Ishikawa (cell line): ENCODE data around the gene UBAC2.

ENCODE experiments used
- CEBPB ChIP-seq: IDR thresholded peaks from 2 replicates; pipeline ENCODE4 v1.6.1; 2012
- CREB1 ChIP-seq: IDR thresholded peaks from 2 replicates; pipeline ENCODE4 v1.6.1; 2012; ENCODE audit warnings: low read depth
- EGR1 ChIP-seq: IDR thresholded peaks from 2 replicates; pipeline ENCODE4 v1.6.1; 2012
- EP300 ChIP-seq: IDR thresholded peaks from 2 replicates; pipeline ENCODE4 v1.6.1; 2012; ENCODE audit warnings: borderline replicate concordance
- FOXM1 ChIP-seq: IDR thresholded peaks from 2 replicates; pipeline ENCODE4 v1.6.1; 2012; ENCODE audit warnings: low read depth, borderline replicate concordance
- MAX ChIP-seq: IDR thresholded peaks from 2 replicates; pipeline ENCODE4 v1.6.1; 2012
- NFIC ChIP-seq: IDR thresholded peaks from 2 replicates; pipeline ENCODE4 v1.6.1; 2012
- RAD21 ChIP-seq: IDR thresholded peaks from 2 replicates; pipeline ENCODE4 v1.6.1; 2012; ENCODE audit warnings: low read depth
- REST ChIP-seq: IDR thresholded peaks from 2 replicates; pipeline ENCODE4 v1.6.1; 2012; ENCODE audit warnings: low read depth, mild to moderate bottlenecking
- TAF1 ChIP-seq: IDR thresholded peaks from 2 replicates; pipeline ENCODE4 v1.6.1; 2012; ENCODE audit warnings: low read depth, mild to moderate bottlenecking
- TCF12 ChIP-seq: IDR thresholded peaks from 2 replicates; pipeline ENCODE4 v1.6.1; 2012; ENCODE audit warnings: low read depth
- TEAD4 ChIP-seq: IDR thresholded peaks from 2 replicates; pipeline ENCODE4 v1.6.1; 2012
- USF1 ChIP-seq: IDR thresholded peaks from 2 replicates; pipeline ENCODE4 v1.6.1; 2012
- YY1 ChIP-seq: IDR thresholded peaks from 2 replicates; pipeline ENCODE4 v1.6.1; 2012; ENCODE audit warnings: low read depth
- ZBTB7A ChIP-seq: IDR thresholded peaks from 2 replicates; pipeline ENCODE4 v1.6.1; 2012; ENCODE audit warnings: low read depth

Gene UBAC2

GRCh38 chr13:99332456-99332855, 131.8 kb downstream of the UBAC2 start:
- no peak for TF ChIP-seq REST
- no peak for TF ChIP-seq EGR1
- no peak for TF ChIP-seq TCF12
- TF ChIP-seq EP300, result no peak
- TF ChIP-seq MAX, result no peak
- TF ChIP-seq YY1, result no peak
- no peak for TF ChIP-seq CEBPB
- TF ChIP-seq TAF1, result no peak
- no peak for TF ChIP-seq CREB1
- no peak for TF ChIP-seq TEAD4
- no peak for TF ChIP-seq FOXM1
- no peak for TF ChIP-seq USF1
- no peak for TF ChIP-seq ZBTB7A
- no peak for TF ChIP-seq NFIC
- no peak for TF ChIP-seq RAD21

GRCh38 chr13:99334221-99334620, 133.6 kb downstream of the UBAC2 start:
- TF ChIP-seq YY1, result no peak
- no peak for TF ChIP-seq CREB1
- no peak for TF ChIP-seq CEBPB
- TF ChIP-seq ZBTB7A, result no peak
- no peak for TF ChIP-seq MAX
- TF ChIP-seq TEAD4, result no peak

GRCh38 chr13:99335087-99335486, 134.4 kb downstream of the UBAC2 start:
- TF ChIP-seq TEAD4 (no peak), FOXM1 (no peak)

GRCh38 chr13:99335603-99336002, 134.9 kb downstream of the UBAC2 start:
- TF ChIP-seq RAD21 (no peak), YY1 (no peak), EP300 (no peak), MAX (no peak), TAF1 (no peak), REST (no peak), NFIC (no peak), TCF12 (no peak)

GRCh38 chr13:99339230-99339721, 138.6 kb downstream of the UBAC2 start:
- TF ChIP-seq TAF1, result no peak
- no peak for TF ChIP-seq REST
- TF ChIP-seq EGR1, result no peak
- no peak for TF ChIP-seq NFIC
- no peak for TF ChIP-seq ZBTB7A
